ENCODE results near the gene RENBP.

RENBP gene

DNA sequence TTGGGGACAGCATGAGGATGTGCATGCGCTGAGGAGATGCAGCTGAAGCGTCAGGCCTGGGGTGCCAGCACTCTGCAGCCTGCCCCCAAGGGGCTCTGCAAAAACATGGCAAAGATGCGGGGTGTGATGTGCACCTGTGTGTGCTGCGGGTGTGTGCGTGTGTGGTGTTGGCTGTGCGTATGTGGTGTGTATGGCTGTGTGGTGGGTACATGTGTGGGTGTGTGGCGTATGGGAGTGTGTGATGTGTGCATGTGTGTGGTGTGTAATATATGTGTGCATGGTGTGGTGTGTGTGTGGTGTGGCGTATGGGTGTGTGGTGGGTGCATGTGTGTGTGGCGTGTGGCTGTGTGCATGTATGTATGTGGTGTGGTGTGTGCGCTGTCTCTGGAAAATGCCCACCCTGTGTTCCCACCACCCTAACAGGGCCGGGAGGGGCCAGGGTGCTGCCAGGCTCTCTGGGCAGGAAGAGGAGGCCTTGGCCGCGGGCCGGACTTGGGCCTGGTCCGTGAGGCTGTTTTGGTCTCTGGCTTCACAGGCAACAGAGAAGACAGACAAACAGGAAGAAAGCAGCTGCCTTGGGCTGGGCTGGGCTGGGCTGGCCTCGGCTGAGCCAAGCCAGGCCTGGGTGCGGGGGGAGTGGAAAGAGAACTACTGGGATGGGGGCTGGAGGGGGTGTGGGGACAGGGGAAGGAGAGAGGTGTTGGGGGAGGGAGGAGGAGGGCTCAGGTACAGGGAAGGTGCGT, 41.0 kb downstream of the RENBP start:
- DNase-seq (ENCODE audit: low spot score), result no peak
- in situ Hi-C loops (cut with MboI; ENCODE audit: low sequenced_read_pairs, unreplicated experiment), result no loop called here
- TF ChIP-seq, protein P1, sequence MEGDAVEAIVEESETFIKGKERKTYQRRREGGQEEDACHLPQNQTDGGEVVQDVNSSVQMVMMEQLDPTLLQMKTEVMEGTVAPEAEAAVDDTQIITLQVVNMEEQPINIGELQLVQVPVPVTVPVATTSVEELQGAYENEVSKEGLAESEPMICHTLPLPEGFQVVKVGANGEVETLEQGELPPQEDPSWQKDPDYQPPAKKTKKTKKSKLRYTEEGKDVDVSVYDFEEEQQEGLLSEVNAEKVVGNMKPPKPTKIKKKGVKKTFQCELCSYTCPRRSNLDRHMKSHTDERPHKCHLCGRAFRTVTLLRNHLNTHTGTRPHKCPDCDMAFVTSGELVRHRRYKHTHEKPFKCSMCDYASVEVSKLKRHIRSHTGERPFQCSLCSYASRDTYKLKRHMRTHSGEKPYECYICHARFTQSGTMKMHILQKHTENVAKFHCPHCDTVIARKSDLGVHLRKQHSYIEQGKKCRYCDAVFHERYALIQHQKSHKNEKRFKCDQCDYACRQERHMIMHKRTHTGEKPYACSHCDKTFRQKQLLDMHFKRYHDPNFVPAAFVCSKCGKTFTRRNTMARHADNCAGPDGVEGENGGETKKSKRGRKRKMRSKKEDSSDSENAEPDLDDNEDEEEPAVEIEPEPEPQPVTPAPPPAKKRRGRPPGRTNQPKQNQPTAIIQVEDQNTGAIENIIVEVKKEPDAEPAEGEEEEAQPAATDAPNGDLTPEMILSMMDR (IDR thresholded peaks at IDR 0.05; ENCODE audit: borderline replicate concordance, control extremely low read depth, extremely low read depth, insufficient read depth, missing control alignments), result no peak

DNA sequence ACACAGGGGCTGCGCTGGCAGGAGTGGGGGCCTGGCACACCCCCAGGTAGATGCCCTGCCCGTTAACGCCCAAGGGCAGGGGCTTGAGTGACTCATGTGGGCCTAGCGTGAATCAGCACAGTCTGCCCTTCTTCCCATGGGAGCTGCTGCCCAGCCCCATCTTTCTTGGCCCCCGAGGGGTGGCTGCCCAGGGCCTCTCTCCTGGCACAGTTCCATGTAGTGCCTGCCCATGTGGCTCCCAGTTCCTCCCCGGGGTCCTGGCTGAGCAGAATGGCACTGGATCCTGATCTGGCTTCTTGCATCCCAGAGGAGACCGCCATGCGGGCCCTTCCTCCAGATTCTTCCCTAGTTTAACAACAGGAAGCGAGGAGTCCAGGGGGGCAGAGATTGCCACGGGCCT, 42.1 kb downstream of the RENBP start:
- in situ Hi-C loops (cut with MboI; ENCODE audit: low sequenced_read_pairs, unreplicated experiment), result no loop called here
- TF ChIP-seq, protein P1 (IDR thresholded peaks at IDR 0.05; ENCODE audit: borderline replicate concordance, control extremely low read depth, extremely low read depth, insufficient read depth, missing control alignments), result no peak
- no peak for DNase-seq (ENCODE audit: low spot score)

DNA sequence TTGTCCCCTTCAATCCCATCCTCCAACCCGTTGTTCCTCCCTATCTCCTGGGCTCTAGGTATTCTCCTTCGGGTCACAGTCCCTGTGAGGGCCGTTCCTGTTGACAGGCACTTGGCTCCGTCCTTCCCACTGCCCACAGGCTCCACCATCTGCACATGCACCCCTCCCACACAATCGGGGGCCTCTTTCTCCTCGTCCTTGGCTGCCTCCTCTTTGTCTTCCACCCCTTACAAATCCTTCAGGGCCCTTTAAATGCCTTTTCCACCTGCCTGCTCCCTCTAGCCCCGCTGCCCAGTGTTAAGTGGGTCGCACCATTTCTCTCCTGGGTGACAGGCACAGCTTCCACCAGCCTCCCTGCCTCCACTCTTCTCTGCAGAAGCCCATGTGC, 42.7 kb downstream of the RENBP start:
- TF ChIP-seq, protein P1 (IDR thresholded peaks at IDR 0.05; ENCODE audit: borderline replicate concordance, control extremely low read depth, extremely low read depth, insufficient read depth, missing control alignments), result no peak
- in situ Hi-C loops (cut with MboI; ENCODE audit: low sequenced_read_pairs, unreplicated experiment), result no loop called here

DNA sequence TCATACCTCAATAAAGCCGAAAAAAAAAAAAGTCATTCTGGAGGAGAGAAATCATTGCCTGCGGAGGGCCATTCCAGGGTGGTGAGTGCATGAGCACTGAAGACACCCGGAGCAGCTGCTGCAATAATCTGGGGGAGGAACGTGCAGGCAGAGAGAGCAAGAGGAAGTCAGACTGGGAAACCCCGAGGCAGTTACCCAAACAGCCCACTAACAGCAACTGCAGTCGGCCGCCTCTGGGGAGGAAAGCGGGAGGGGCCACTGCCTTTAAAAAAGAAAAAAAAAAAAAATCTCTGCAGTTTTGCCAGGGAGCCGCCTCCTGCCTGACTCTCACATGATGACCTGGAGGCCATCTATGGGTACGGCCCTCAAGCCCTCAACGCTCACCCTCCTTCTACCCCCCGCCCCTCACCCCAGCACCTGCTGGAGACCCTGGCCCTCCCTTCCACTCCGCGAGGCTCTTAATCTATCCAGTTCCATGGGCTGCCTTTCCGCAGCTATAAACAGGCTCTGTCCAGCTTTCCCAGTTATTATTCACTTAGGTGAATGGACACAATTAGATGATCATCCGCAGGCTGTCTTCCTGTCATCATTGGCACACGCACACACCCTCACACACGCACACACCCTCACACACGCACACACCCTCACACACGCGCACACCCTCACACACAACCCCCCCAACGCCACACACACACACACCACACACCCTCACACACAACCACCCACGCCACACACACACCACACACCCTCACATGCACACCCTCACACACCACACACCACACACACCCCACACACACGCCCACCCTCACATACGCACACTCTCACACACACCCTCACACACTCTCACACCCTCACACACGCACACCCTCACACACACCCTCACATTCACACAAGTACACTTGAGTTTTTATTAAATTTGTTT, 43.4 kb downstream of the RENBP start:
- in situ Hi-C loops (cut with MboI; ENCODE audit: low sequenced_read_pairs, unreplicated experiment), result no loop called here

More for the DNA sequence above, 42.7 kb downstream of the RENBP start:
- DNase-seq (ENCODE audit: low spot score), result no peak

DNA sequence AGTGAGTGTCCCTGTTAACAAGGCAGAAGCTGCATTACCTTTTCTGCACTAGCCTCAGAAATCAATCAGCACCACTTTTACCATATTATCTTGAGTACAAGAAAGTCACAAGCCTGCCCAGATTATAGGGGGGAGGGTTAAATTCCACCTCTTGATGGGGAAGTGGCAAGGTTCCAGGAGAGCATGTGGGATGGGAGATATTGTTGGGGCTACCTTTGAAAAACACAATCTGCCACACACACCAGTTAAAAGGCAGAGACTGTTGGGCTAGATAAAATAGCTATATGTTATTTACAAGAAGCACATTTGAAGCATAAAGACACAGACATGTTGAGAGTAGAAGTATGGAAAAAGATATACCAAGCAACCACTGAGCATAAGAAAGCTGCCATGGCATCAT, 46.5 kb downstream of the RENBP start:
- no peak for DNase-seq (ENCODE audit: low spot score)
- TF ChIP-seq, protein P1 (IDR thresholded peaks at IDR 0.05; ENCODE audit: borderline replicate concordance, control extremely low read depth, extremely low read depth, insufficient read depth, missing control alignments), result no peak
- in situ Hi-C loops (cut with MboI; ENCODE audit: low sequenced_read_pairs, unreplicated experiment), result no loop called here

More for the DNA sequence above, 43.4 kb downstream of the RENBP start:
- DNase-seq (ENCODE audit: low spot score), result peak; percentile 88
- TF ChIP-seq, protein P1 (IDR thresholded peaks at IDR 0.05; ENCODE audit: borderline replicate concordance, control extremely low read depth, extremely low read depth, insufficient read depth, missing control alignments), result no peak

GRCh38 chrX:153889123-153889522, 55.3 kb downstream of the RENBP start:
- in situ Hi-C loops (cut with MboI; ENCODE audit: low sequenced_read_pairs, unreplicated experiment), result no loop called here

More at GRCh38 chrX:153889123-153889522, 55.3 kb downstream of the RENBP start:
- DNase-seq (ENCODE audit: low spot score), result no peak
- TF ChIP-seq, protein P1 (IDR thresholded peaks at IDR 0.05; ENCODE audit: borderline replicate concordance, control extremely low read depth, extremely low read depth, insufficient read depth, missing control alignments), result no peak
